GM23248 (cell line): Measurements from ENCODE around the gene PRDX2. TPM values are rescaled to one million over a fixed set of nuclear protein-coding genes. Genes with fewer than 3 reads are reported as not detected.
A peak's percentile ranks its signal among the peaks of the same experiment; 100 is the strongest.

Source experiments
- DNase-seq: peaks from one replicate; pipeline ENCODE4 v3.0.0-alpha.2; 2015
- H2AFZ ChIP-seq: fragments of 200-600 bp; sonication (generic); 2 replicates; pipeline ENCODE4 v1.6.1; 2016; ENCODE audit warnings: antibody characterized with exemption
- H3F3A ChIP-seq: fragments of 200-600 bp; sonication (generic); 2 replicates; pipeline ENCODE4 v1.6.1; 2016; ENCODE audit warnings: mild to moderate bottlenecking, antibody characterized with exemption, mixed run types; ENCODE audit not compliant: insufficient read depth
- H3K27ac ChIP-seq: fragments of 200-600 bp; sonication (generic); 2 replicates; pipeline ENCODE4 v1.5.1; 2016; ENCODE audit warnings: mild to moderate bottlenecking
- H3K27me3 ChIP-seq: fragments of 200-600 bp; sonication (generic); replicated peaks from 2 replicates; pipeline ENCODE4 v1.6.1; 2016; ENCODE audit warnings: mild to moderate bottlenecking; ENCODE audit not compliant: insufficient read depth
- H3K36me3 ChIP-seq: fragments of 200-600 bp; sonication (generic); 2 replicates; pipeline ENCODE4 v1.6.1; 2016; ENCODE audit warnings: low read depth, mild to moderate bottlenecking
- H3K4me1 ChIP-seq: fragments of 200-600 bp; sonication (generic); 2 replicates; pipeline ENCODE4 v1.6.1; 2016; ENCODE audit warnings: mild to moderate bottlenecking; ENCODE audit not compliant: insufficient read depth
- H3K4me2 ChIP-seq: fragments of 200-600 bp; sonication (generic); one replicate; pipeline ENCODE4 v1.6.1; 2016; ENCODE audit warnings: mild to moderate bottlenecking; ENCODE audit not compliant: unreplicated experiment
- H3K4me3 ChIP-seq: fragments of 200-600 bp; sonication (generic); 2 replicates; pipeline ENCODE4 v1.5.1; 2016; ENCODE audit warnings: mild to moderate bottlenecking
- H3K79me2 ChIP-seq: fragments of 200-600 bp; sonication (generic); 2 replicates; pipeline ENCODE4 v1.6.1; 2016; ENCODE audit warnings: mild to moderate bottlenecking; ENCODE audit not compliant: insufficient read depth
- H3K9ac ChIP-seq: fragments of 200-600 bp; sonication (generic); 2 replicates; pipeline ENCODE4 v1.6.1; 2016; ENCODE audit warnings: mild to moderate bottlenecking
- H3K9me2 ChIP-seq: fragments of 200-600 bp; sonication (generic); 2 replicates; pipeline ENCODE4 v1.6.1; 2016; ENCODE audit warnings: mixed run types, mild to moderate bottlenecking, moderate library complexity; ENCODE audit not compliant: insufficient read depth
- H3K9me3 ChIP-seq: fragments of 200-600 bp; sonication (generic); one replicate; pipeline ENCODE4 v1.6.1; 2017; ENCODE audit warnings: low read depth
- H4K20me1 ChIP-seq: fragments of 200-600 bp; sonication (generic); 2 replicates; pipeline ENCODE4 v1.6.0; 2016; ENCODE audit not compliant: insufficient read depth
- EZH2 ChIP-seq: fragments of 200-600 bp; sonication (generic); IDR thresholded peaks from 2 replicates; pipeline ENCODE4 v1.6.1; 2018; ENCODE audit warnings: antibody characterized with exemption, mild to moderate bottlenecking; ENCODE audit not compliant: insufficient read depth, poor library complexity, severe bottlenecking
- EZH2phosphoT487 ChIP-seq: fragments of 200-600 bp; sonication (generic); IDR thresholded peaks from 2 replicates; pipeline ENCODE4 v1.6.1; 2018; ENCODE audit warnings: antibody characterized with exemption, moderate library complexity, mild to moderate bottlenecking, low read depth; ENCODE audit not compliant: insufficient read depth
- WGBS, 2 experiments: methylation state at CpG; one replicate each; pipeline ENCODE4 v1.1.6; 2015 to 2017; ENCODE audit warnings: low lambda C conversion rate in 2 of 2, low coverage in 1 of 2; ENCODE audit errors: missing lambda C conversion rate in 2 of 2; 5-methylcytosine and 5-hydroxymethylcytosine counted together
- in situ Hi-C: fragments of 300-500 bp; cut with MboI; formaldehyde crosslinking; loops from 2 replicates; pipeline ENCODE4 v1.15.0; 2020
- polyA plus RNA-seq: library from polyadenylated mRNA; unstranded; fragments of >200 nt; fragmentation: Nextera tagmentation; extraction: Ambion mirVana; gene quantifications from 2 replicates; pipeline ENCODE4 v1.2.1, GENCODE V29; 2016
- total RNA-seq: library from RNA; depleted of rRNA; stranded (reverse); fragments of >200 nt; shearing (Covaris generic); gene quantifications from 2 replicates; pipeline ENCODE4 v1.2.3, GENCODE V29; 2014

Gene PRDX2
- total and polyA plus RNA-seq, 2 experiments from 2014 or later: 230 to 252 TPM

- no peak overlapping the region for H3K9ac ChIP-seq
- no peaks in the 10 kb centered on the region for H3K27me3 ChIP-seq
- in situ Hi-C loops: no loop called here
These were observed 4.4 kb downstream of the PRDX2 start for GRCh38 chr19:12797141-12797587.

GRCh38 chr19:12796146-12797071 lies 5.2 kb downstream of the PRDX2 start:
- no peaks in the 10 kb centered on the region for H3K36me3 ChIP-seq
- peaks cover 10% of the 10 kb centered on the region; the same call in 1 of the 2 replicates for H3K4me1 ChIP-seq
- 5% methylated on average over 18 of the region's 18 CpGs for WGBS, 2 experiments
- H3K27ac ChIP-seq: peak overlapping the region; percentile 34
- H2AFZ ChIP-seq: peak overlapping the region; percentile 50
- no peaks in the 10 kb centered on the region for H3K27me3 ChIP-seq
- no peaks in the 10 kb centered on the region for H3K9me2 ChIP-seq
- TF ChIP-seq EZH2 (no peak), EZH2phosphoT487 (no peak)
- peaks cover 19% of the 10 kb centered on the region for H3K79me2 ChIP-seq
- peak; percentile 85 for DNase-seq
- peaks cover 40% of the 10 kb centered on the region for H3F3A ChIP-seq
- no peaks in the 10 kb centered on the region for H3K9me3 ChIP-seq
- H3K9ac ChIP-seq: peak overlapping the region; percentile 11; the same call in 1 of the 2 replicates
- in situ Hi-C loops: no loop called here
- H3K4me2 ChIP-seq: peak overlapping the region; percentile 43
- H4K20me1 ChIP-seq: no peaks in the 10 kb centered on the region
- H3K4me3 ChIP-seq: 0 out of 2 replicates have a peak overlapping the region, but pooled peaks have one; percentile 25

More at GRCh38 chr19:12797141-12797587, 4.4 kb downstream of the PRDX2 start:
- Histone ChIP-seq H3K4me3 (no peak overlapping the region), H3K79me2 (peaks cover 12% of the 10 kb centered on the region), H3K4me2 (no peak overlapping the region), H3K9me3 (no peaks in the 10 kb centered on the region), H3K9me2 (no peaks in the 10 kb centered on the region), H3K4me1 (peaks cover 10% of the 10 kb centered on the region; the same call in 1 of the 2 replicates), H3K27ac (no peak overlapping the region), H3F3A (peaks cover 40% of the 10 kb centered on the region), H3K36me3 (no peaks in the 10 kb centered on the region), H4K20me1 (no peaks in the 10 kb centered on the region), H2AFZ (no peak overlapping the region)
- WGBS, 2 experiments: 86 to 88% methylated on average over 6 of the region's 6 CpGs
- TF ChIP-seq EZH2phosphoT487 (no peak), EZH2 (no peak)
- DNase-seq: no peak

GRCh38 chr19:12794971-12795381 lies 6.6 kb downstream of the PRDX2 start:
- H3F3A ChIP-seq: peaks cover 41% of the 10 kb centered on the region
- H3K4me2 ChIP-seq: no peak overlapping the region
- TF ChIP-seq EZH2 (no peak), EZH2phosphoT487 (no peak)
- no peaks in the 10 kb centered on the region for H3K9me3 ChIP-seq
- peaks cover 19% of the 10 kb centered on the region for H3K79me2 ChIP-seq
- H3K27me3 ChIP-seq: no peaks in the 10 kb centered on the region
- WGBS, 2 experiments: 91 to 92% methylated on average over 9 of the region's 9 CpGs
- H4K20me1 ChIP-seq: no peaks in the 10 kb centered on the region
- peaks cover 19% of the 10 kb centered on the region for H3K4me1 ChIP-seq
- H2AFZ ChIP-seq: no peak overlapping the region
- in situ Hi-C loops: no loop called here
- no peak for DNase-seq
- no peaks in the 10 kb centered on the region for H3K9me2 ChIP-seq
- 0 out of 2 replicates have a peak overlapping the region, but pooled peaks have one; percentile 98 for H3K9ac ChIP-seq
- no peaks in the 10 kb centered on the region for H3K36me3 ChIP-seq
- no peak overlapping the region for H3K4me3 ChIP-seq
- H3K27ac ChIP-seq: peak overlapping the region; percentile 99

GRCh38 chr19:12794196-12794941 lies 7.2 kb downstream of the PRDX2 start:
- H3F3A ChIP-seq: peaks cover 42% of the 10 kb centered on the region
- H3K4me1 ChIP-seq: peaks cover 19% of the 10 kb centered on the region
- WGBS, 2 experiments: 70 to 71% methylated on average over 7 of the region's 7 CpGs
- H3K36me3 ChIP-seq: no peaks in the 10 kb centered on the region
- H3K27me3 ChIP-seq: no peaks in the 10 kb centered on the region
- H4K20me1 ChIP-seq: no peaks in the 10 kb centered on the region
- peak overlapping the region; percentile 98 for H3K9ac ChIP-seq
- H3K27ac ChIP-seq: peak overlapping the region; percentile 99
- H2AFZ ChIP-seq: no peak overlapping the region
- peak overlapping the region; percentile 85 for H3K4me2 ChIP-seq
- peak overlapping the region; percentile 93 for H3K4me3 ChIP-seq
- H3K79me2 ChIP-seq: peaks cover 19% of the 10 kb centered on the region
- peak; percentile 43 for DNase-seq
- TF ChIP-seq EZH2: no peak
- no peak for TF ChIP-seq EZH2phosphoT487
- no peaks in the 10 kb centered on the region for H3K9me3 ChIP-seq
- no peaks in the 10 kb centered on the region for H3K9me2 ChIP-seq
- in situ Hi-C loops: no loop called here
